ENCODE measurements around the gene KLC4.
"Not testable (repeated sequence)": the region's sequence is repeated elsewhere in the genome, so short reads cannot be mapped to it uniquely, and the experiment has no call there.

The KLC4 gene

DNA sequence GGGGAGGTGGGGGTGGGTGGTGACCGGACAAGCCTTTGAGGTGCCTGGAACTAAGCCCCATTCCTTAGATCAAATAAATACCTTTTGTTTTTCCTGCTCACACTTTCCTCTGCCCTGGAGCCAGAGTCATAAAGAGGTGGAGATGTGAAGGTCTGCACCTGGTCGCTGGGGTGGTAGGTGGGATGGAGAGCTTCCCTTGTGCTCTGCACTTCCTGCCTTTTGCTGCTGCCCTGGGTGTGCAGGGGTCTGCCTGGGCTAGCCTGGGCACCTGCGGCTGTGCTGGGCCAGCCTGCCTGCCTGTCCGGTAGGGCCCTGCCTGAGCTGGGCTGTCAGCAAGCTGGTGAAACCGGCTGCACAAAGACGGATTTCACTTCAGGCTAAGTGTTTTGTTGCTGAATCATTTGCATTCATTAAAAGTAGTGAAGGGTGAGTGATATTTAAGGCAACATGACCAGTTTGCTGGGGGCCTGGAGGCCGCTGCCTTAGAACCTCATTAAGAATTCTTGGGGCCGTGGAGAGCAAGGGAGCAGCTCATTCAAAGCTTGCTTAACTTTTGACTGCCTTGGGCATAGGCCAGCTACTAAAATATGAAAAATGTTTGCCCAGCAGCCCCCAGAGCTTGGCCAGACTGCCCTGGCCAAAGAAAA is 37.1 kb downstream of the KLC4 start:
- DNase-seq: no peak

GRCh38 chr6:43097098-43097489 is 37.7 kb downstream of the KLC4 start:
- no peak for DNase-seq

- no peak for DNase-seq
Observed at GRCh38 chr6:43097502-43097901, 38.1 kb downstream of the KLC4 start.

DNA sequence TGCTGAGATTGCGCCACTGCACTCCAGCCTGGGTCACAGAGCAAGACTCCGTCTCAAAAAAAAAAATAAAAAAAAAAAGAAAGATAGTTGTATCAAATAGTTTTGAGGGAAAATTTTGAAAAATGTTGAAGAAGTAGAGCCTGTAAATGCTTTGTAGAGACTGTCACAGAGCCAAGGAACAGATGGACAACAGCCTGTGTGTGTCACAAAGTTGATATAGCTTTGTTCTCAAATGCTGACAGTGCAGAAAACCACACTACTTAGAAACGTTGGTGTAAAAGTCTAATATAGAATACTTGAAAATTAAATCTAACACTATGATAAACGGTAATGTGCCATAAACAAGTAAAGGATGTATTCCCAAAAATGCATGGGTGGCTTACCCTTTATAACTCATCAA is 42.1 kb downstream of the KLC4 start:
- no peak for DNase-seq

- no peak for DNase-seq
Observed at GRCh38 chr6:43103253-43103876, 43.9 kb downstream of the KLC4 start.

- DNase-seq: no peak
Observed at GRCh38 chr6:43105538-43106222, 46.2 kb downstream of the KLC4 start.

DNA sequence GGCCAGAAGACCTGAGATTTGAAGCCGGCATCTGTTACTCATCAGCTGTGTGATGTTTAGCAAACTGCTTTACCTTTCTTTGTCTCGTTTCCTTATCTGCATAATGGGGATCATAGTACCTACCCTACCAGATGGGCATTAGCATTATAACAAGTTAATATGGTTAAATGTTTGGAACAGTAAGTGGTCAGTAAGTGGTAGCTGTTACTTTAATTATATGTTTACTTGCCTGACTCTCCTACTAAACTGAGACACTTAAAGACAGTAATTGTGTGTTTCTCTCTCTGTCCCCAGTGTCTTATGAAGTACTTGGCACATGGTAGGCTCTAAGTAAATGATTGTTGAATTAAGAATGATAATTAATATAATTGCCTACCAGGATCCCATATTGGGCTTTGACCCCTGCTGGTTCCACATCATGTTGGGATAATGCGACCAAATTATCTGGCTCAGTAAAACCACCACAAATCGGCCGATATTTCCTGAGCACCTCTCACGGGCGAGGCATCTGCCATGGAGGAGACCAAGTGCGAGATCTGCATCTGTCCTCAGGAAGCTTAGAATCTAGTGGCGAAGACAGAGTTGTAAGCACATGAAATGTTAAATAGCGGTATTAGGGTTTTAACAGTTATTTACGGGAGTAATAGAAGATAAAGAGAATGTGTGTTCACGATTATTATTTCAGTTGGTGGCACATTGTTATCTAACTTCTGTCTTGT is 48.1 kb downstream of the KLC4 start:
- no peak for DNase-seq

GRCh38 chr6:43113431-43114260 is 54.2 kb downstream of the KLC4 start:
- DNase-seq: no peak

- no peak for DNase-seq
Observed at GRCh38 chr6:43115365-43115764, 55.9 kb downstream of the KLC4 start.

DNA sequence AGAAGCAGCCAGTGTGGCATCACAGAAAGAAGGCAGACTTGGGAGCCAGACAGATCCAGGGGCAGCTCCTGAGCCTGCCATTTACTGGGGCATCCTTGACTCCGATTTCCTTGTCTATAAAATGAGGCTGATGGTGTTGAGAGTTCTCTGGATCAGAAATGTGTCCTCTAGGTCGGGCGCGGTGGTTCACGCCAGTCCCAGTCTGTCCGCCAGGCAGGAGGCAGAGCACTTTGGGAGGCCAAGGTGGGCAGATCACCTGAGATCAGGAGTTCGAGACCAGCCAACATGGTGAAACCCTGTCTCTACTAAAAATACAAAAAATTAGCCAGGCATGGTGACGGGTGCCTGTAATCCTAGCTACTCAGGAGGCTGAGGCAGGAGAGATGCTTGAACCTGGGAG is 58.0 kb downstream of the KLC4 start:
- not testable (repeated sequence) for DNase-seq

DNA sequence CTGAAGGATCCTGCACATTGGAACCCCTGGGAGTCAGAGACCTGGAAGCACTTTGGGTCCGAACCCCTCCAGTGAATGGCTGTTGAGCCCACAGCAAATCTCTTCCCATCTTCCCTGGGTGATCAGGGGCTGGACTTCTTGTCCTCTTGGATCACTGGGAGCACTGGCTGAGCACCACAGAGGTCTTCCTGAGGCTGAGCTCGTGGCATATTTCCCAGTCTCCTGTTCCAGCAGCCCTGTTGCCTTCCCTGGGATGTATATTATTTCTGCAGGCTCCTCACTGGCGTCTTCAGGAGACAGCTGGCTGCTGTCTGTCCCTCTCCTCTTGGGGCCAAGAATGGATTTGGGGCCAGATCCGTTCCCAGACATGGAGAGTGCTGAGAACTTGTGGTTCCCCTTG is 60.1 kb downstream of the KLC4 start:
- no peak for DNase-seq

GRCh38 chr6:43120101-43120763 is 60.8 kb downstream of the KLC4 start:
- DNase-seq: no peak

GRCh38 chr6:43120944-43121913 is 61.8 kb downstream of the KLC4 start:
- DNase-seq: no peak

DNA sequence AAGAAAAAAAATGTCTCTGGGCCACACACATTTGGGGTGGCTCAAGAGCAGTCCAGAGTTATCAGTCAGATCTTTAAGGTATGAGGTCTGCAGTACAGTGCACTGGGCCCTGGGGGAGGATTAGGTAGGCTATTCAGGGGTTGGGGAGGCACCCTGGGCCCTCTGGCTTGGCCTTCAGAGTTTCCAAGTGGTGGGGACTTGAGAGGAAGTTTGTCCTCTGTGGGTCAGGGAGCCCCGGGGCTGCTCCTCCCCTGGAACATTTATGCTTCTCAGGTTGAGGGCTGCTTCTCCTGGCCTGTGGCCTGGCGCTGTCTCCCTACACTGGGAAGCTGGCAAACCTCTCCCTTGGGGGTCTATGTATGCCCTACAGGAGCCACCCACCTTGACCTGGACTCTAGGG is 62.7 kb downstream of the KLC4 start:
- no peak for DNase-seq

DNA sequence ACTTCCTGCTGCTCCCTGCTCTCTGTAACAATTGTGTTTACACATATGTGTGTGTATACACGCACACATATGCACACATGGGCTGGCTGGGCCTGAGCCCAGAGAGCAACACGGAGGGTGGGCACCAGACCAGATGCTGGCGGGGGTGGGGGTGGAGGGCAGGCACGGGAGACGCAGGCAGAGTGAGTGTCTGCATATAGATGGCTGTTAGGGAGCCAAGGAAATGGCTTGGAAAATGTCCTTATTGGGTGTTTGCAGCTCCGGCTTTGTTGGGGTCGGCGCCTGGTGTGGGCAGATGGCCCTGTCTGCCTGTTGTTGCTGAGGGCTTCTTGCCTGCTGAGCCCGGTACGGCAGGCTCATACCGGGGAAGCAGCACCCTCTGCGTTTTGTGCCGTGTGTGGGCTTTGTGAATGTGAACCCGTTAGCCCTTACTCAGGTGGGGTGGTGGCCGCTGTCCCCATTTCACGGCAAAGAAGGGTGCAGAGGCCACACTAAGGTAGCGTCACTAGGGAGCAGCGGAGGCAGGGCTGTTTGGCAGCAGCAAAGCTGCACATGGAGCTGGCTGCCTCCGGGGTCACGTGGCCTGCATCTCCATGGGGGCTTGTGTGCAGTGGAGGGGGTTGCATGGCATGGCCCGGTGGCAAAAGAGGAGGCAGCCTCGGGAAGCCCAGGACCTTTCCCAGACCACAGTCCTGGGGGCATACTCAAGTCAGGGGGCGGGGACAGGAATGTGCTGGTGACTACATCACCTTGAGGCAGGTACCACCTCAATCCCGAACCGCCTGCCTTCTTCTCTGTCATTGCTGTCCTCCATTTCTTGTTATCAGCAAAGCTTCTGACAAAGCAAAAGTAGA is 64.3 kb downstream of the KLC4 start:
- no peak for DNase-seq

- no peak for DNase-seq
Observed at GRCh38 chr6:43124481-43124880, 65.0 kb downstream of the KLC4 start.

Data from AML-193 (cell line).